HepG2 (cell line): ENCODE measurements around the gene CPNE1. TPM values are rescaled to one million over a fixed set of nuclear protein-coding genes. Genes with fewer than 3 reads are reported as not detected.

ENCODE experiments used
- BCL6 ChIP-seq: IDR thresholded peaks from 2 replicates; pipeline ENCODE4 v1.6.1; 2016; ENCODE audit warnings: missing genetic modification reagents, missing compliant biosample characterization
- EEA1 ChIP-seq: sonication (generic); formaldehyde crosslinking; IDR thresholded peaks from 2 replicates; pipeline ENCODE4 v1.5.1; 2020; ENCODE audit warnings: mild to moderate bottlenecking, missing genetic modification reagents, borderline replicate concordance
- EHMT2 ChIP-seq: fragments of 200-600 bp; sonication (generic); IDR thresholded peaks from 2 replicates; pipeline ENCODE4 v1.7.0; 2017; ENCODE audit warnings: antibody characterized with exemption, low read depth, low read length, borderline replicate concordance
- HDAC1 ChIP-seq: sonication (generic); formaldehyde crosslinking; IDR thresholded peaks from 2 replicates; pipeline ENCODE4 v1.5.1; 2020; ENCODE audit warnings: mild to moderate bottlenecking, missing genetic modification reagents
- HNF4G ChIP-seq, 2 experiments: sonication (generic) in 1 of 2; formaldehyde crosslinking in 1 of 2; IDR thresholded peaks; 2 replicates each; pipeline versions ENCODE4 v1.4.0 to v1.6.1; 2011 to 2020; ENCODE audit warnings: borderline replicate concordance in 2 of 2, low read depth in 2 of 2, mild to moderate bottlenecking in 2 of 2, low read length in 1 of 2, missing genetic modification reagents in 1 of 2, moderate library complexity in 1 of 2
- ISL2 ChIP-seq: sonication (generic); formaldehyde crosslinking; IDR thresholded peaks from 2 replicates; pipeline ENCODE4 v1.5.0; 2020; ENCODE audit warnings: missing genetic modification reagents
- MYC ChIP-seq: sonication (generic); formaldehyde crosslinking; IDR thresholded peaks from 2 replicates; pipeline ENCODE4 v1.9.0; 2021; ENCODE audit warnings: missing genetic modification reagents, borderline replicate concordance
- NR2C2 ChIP-seq: sonication (generic); formaldehyde crosslinking; IDR thresholded peaks from 2 replicates; pipeline ENCODE4 v1.4.0; 2020; ENCODE audit warnings: missing genetic modification reagents, mild to moderate bottlenecking, moderate library complexity, borderline replicate concordance
- RFX3 ChIP-seq: IDR thresholded peaks from 2 replicates; pipeline ENCODE4 v1.6.1; 2016; ENCODE audit warnings: missing biosample characterization, missing genetic modification reagents
- THAP11 ChIP-seq: IDR thresholded peaks from 2 replicates; pipeline ENCODE4 v1.6.1; 2016; ENCODE audit warnings: missing biosample characterization, missing genetic modification reagents
- ZKSCAN1 ChIP-seq: fragments of 150-350 bp; IDR thresholded peaks from 2 replicates; pipeline ENCODE4 v1.6.1; 2014; ENCODE audit warnings: low read length
- ZMYM4 ChIP-seq: sonication (generic); formaldehyde crosslinking; IDR thresholded peaks from 2 replicates; pipeline ENCODE4 v1.8.1; 2023; ENCODE audit warnings: mild to moderate bottlenecking, missing genetic modification reagents
- ZNF333 ChIP-seq: sonication (generic); formaldehyde crosslinking; IDR thresholded peaks from 2 replicates; pipeline ENCODE4 v1.4.0; 2020; ENCODE audit warnings: mild to moderate bottlenecking, missing genetic modification reagents, borderline replicate concordance
- ZNF484 ChIP-seq: sonication (generic); formaldehyde crosslinking; IDR thresholded peaks from 2 replicates; pipeline ENCODE4 v1.5.1; 2020; ENCODE audit warnings: mild to moderate bottlenecking, low read depth, missing genetic modification reagents, borderline replicate concordance
- ZNF572 ChIP-seq: sonication (generic); formaldehyde crosslinking; IDR thresholded peaks from 2 replicates; pipeline ENCODE4 v1.5.1; 2020; ENCODE audit warnings: mild to moderate bottlenecking, missing genetic modification reagents
- ZNF607 ChIP-seq: sonication (generic); formaldehyde crosslinking; IDR thresholded peaks from 2 replicates; pipeline ENCODE4 v1.5.1; 2020; ENCODE audit warnings: missing genetic modification reagents, mild to moderate bottlenecking, borderline replicate concordance
- ZNF75D ChIP-seq: sonication (generic); formaldehyde crosslinking; IDR thresholded peaks from 2 replicates; pipeline ENCODE4 v1.8.1; 2023; ENCODE audit warnings: missing genetic modification reagents, mild to moderate bottlenecking, borderline replicate concordance
- ZNF839 ChIP-seq: sonication (generic); formaldehyde crosslinking; IDR thresholded peaks from 2 replicates; pipeline ENCODE4 v1.4.0; 2020; ENCODE audit warnings: missing genetic modification reagents, mild to moderate bottlenecking, borderline replicate concordance
- polyA plus RNA-seq, 8 experiments: library from polyadenylated mRNA; depleted of rRNA in 3 of 8; stranded (reverse) in 7 of 8; unstranded in 1 of 8; fragments of >200 nt; fragmentation: Illumina TruSeq in 4 of 8; extraction: Trizol in 4 of 8; gene quantifications; 2 replicates each; pipeline versions ENCODE4 v1.2.1 to v1.2.3, GENCODE V29; 2011 to 2016; ENCODE audit warnings: low read depth in 4 of 8, missing spikeins in 1 of 8, mixed read lengths in 1 of 8; ENCODE audit not compliant: insufficient read depth in 1 of 8
- total RNA-seq, 5 experiments: library from RNA; depleted of rRNA; stranded (reverse); fragments of >200 nt; fragmentation: Illumina TruSeq; extraction: Trizol; gene quantifications; 2 replicates each; pipeline ENCODE4 v1.2.3, GENCODE V29; 2016; ENCODE audit warnings: low read depth in 1 of 5
- TF ChIP-seq, protein P1 (sequence below): sonication (generic); formaldehyde crosslinking; IDR thresholded peaks from 2 replicates; pipeline ENCODE4 v1.4.0; 2020; ENCODE audit warnings: missing genetic modification reagents, borderline replicate concordance
- TF ChIP-seq, protein P2 (sequence below): sonication (generic); formaldehyde crosslinking; IDR thresholded peaks from 2 replicates; pipeline ENCODE4 v1.5.0; 2020; ENCODE audit warnings: mild to moderate bottlenecking, missing genetic modification reagents

CPNE1 gene
- total and polyA plus RNA-seq, 2 of the 13 experiments (the other 11 are each of a cell fraction or from before 2014, with no cell fraction given): 408 to 431 TPM

DNA sequence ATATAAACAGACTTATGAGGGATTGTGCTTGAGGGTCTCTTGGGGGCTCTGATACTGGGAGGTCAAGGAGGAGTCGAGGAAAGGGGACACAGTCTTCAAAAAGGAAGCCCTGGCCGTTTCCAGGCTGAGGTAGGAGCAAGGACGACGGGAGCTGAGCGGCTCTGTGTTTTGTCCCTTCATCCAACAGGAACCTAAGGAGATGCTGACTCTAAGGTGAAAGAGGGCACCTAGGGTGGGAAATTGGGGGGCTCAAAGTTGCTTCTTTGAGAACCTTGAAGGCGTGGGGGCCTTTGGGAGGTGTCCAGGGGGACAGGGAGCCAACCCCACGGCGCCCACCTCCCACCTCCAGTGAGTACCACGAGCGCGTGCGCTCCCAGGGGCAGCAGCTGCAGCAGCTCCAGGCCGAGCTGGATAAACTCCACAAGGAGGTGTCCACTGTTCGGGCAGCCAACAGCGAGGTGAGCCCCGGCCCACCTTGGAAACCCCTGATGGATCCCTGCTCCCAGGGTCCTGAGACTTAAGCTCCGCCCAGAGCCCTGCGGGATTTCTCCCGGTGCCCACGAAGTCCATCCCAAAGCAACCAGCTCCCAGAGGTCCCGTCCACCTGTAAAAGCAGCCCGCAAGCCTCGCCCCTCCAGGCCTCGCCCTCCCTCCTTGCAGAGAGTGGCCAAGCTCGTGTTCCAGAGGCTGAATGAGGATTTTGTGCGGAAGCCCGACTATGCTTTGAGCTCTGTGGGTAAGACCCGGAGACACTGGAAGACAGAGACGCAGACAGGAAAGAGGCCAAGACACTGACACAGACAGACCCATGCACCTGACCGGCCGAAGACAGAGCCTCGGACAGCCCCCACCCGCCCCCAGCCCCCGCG, 46.2 kb downstream of the CPNE1 start (continued):
- TF ChIP-seq HNF4G (IDR thresholded peaks at IDR 0.05; ENCODE audit: borderline replicate concordance, low read depth, low read length) (no peak), HNF4G (CRISPR knock-in tag; IDR thresholded peaks at IDR 0.05; ENCODE audit: borderline replicate concordance, low read depth) (0 out of 2 replicates have a peak, but pooled peaks have one; percentile 51), EHMT2 (no peak), ZMYM4 (CRISPR knock-in tag) (no peak), ZNF75D (CRISPR knock-in tag) (0 out of 2 replicates have a peak, but pooled peaks have one; percentile 79), ZNF333 (CRISPR knock-in tag) (no peak), NR2C2 (CRISPR knock-in tag) (peak; percentile 34; the same call in 1 of the 2 replicates), BCL6 (peak; percentile 13; the same call in 1 of the 2 replicates), ZNF607 (CRISPR knock-in tag) (no peak), THAP11 (CRISPR knock-in tag) (no peak), MYC (CRISPR knock-in tag) (peak; percentile 43; the same call in 1 of the 2 replicates), HDAC1 (CRISPR knock-in tag) (peak; percentile 59; the same call in 1 of the 2 replicates), ZNF839 (CRISPR knock-in tag) (peak; percentile 89; the same call in 1 of the 2 replicates), ZKSCAN1 (no peak), ISL2 (CRISPR knock-in tag) (no peak), RFX3 (no peak), ZNF484 (0 out of 2 replicates have a peak, but pooled peaks have one; percentile 31), ZNF572 (CRISPR knock-in tag) (no peak), EEA1 (CRISPR knock-in tag) (no peak)
- TF ChIP-seq, protein P1, sequence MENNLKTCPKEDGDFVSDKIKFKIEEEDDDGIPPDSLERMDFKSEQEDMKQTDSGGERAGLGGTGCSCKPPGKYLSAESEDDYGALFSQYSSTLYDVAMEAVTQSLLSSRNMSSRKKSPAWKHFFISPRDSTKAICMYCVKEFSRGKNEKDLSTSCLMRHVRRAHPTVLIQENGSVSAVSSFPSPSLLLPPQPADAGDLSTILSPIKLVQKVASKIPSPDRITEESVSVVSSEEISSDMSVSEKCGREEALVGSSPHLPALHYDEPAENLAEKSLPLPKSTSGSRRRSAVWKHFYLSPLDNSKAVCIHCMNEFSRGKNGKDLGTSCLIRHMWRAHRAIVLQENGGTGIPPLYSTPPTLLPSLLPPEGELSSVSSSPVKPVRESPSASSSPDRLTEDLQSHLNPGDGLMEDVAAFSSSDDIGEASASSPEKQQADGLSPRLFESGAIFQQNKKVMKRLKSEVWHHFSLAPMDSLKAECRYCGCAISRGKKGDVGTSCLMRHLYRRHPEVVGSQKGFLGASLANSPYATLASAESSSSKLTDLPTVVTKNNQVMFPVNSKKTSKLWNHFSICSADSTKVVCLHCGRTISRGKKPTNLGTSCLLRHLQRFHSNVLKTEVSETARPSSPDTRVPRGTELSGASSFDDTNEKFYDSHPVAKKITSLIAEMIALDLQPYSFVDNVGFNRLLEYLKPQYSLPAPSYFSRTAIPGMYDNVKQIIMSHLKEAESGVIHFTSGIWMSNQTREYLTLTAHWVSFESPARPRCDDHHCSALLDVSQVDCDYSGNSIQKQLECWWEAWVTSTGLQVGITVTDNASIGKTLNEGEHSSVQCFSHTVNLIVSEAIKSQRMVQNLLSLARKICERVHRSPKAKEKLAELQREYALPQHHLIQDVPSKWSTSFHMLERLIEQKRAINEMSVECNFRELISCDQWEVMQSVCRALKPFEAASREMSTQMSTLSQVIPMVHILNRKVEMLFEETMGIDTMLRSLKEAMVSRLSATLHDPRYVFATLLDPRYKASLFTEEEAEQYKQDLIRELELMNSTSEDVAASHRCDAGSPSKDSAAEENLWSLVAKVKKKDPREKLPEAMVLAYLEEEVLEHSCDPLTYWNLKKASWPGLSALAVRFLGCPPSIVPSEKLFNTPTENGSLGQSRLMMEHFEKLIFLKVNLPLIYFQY: no peak
- TF ChIP-seq, protein P2, sequence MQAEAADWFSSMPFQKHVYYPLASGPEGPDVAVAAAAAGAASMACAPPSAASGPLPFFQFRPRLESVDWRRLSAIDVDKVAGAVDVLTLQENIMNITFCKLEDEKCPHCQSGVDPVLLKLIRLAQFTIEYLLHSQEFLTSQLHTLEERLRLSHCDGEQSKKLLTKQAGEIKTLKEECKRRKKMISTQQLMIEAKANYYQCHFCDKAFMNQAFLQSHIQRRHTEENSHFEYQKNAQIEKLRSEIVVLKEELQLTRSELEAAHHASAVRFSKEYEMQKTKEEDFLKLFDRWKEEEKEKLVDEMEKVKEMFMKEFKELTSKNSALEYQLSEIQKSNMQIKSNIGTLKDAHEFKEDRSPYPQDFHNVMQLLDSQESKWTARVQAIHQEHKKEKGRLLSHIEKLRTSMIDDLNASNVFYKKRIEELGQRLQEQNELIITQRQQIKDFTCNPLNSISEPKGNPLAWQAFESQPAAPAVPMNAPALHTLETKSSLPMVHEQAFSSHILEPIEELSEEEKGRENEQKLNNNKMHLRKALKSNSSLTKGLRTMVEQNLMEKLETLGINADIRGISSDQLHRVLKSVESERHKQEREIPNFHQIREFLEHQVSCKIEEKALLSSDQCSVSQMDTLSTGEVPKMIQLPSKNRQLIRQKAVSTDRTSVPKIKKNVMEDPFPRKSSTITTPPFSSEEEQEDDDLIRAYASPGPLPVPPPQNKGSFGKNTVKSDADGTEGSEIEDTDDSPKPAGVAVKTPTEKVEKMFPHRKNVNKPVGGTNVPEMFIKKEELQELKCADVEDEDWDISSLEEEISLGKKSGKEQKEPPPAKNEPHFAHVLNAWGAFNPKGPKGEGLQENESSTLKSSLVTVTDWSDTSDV (CRISPR knock-in tag): no peak; the same call in 1 of the 2 replicates
